Kidney tubule cell (primary cell): ENCODE results near the gene CCDC57.
"Not testable (repeated sequence)": the region's sequence is repeated elsewhere in the genome, so short reads cannot be mapped to it uniquely, and the experiment has no call there.

Source experiments
- DNase-seq: peaks from one replicate; pipeline ENCODE4 v3.0.0-alpha.2; 2018; ENCODE audit warnings: low spot score

Gene CCDC57

DNA sequence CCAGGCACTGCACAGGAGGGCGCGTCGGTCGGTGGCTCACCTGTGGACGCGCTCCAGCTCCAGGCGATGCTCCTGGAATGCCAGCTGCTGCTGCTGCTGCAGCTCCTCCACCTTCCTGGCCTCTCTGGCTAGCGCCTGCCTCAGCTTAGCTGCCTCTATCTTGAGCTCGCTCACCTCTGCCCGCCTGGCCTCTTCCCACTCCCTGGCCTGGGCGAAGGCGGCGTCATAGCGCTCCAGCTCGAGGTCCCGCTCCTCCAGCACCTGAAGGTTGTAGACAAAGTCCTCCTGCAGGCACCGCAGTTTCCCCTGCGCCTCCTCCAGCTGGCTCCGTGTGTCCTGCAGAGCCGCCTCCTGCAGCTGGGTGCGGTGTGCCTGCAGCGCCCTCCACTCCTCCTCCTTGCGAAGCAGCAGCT lies 11.1 kb downstream of the CCDC57 start:
- no peak for DNase-seq

DNA sequence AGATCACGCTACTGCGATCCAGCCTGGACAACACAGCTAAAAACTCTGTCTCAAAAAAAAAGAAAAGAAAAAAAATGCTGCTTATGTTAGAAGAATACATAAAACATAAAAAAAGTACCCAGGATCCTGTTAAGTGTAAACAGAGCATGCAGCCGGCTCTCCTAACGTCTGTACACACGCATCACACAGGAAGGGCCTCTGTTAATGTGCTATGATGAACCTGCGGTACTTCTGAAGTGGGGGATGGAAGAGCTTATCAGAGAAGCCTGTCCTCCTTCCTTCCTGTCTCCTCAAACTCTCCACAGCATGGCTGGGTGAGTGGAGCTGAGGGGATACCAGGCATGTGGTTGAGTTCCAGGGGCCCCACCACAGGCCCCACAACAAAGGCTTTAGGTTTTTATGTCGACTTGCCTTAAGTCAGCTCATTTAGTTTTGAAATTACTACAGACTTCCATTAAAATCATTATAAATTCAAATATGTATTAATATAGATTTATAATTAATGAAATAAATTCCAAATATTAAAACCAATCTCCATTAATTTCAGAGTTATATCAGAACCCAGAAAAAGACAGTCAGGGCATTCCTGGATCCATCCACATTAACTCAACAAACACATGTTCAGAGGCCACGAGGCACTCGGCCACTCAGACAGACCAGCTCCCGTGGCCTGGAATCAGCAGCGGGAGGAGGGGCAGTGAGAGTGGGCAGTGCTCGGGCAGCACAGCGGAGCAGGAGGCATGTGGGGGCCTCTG lies 11.7 kb downstream of the CCDC57 start:
- no peak for DNase-seq

DNA sequence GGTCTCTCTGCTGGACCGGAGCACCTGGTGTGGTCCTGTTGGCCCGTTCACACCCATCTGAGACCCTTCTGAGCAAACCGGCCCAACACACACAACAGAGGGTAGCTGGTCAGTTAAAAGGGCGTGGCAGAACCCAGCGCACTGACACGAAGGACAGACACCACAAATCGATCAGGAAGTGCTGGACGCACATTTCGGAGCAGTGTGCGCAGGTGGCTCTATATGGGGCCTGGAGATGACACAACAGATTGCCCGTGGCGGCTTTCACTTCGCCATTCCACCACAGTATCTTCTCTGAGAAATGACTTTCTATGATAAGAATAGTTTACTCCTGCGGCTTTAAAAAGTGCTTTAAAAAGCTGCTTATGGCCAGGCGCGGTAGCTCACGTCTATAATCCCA lies 12.5 kb downstream of the CCDC57 start:
- no peak for DNase-seq

GRCh38 chr17:82199496-82199895 lies 13.1 kb downstream of the CCDC57 start:
- no peak for DNase-seq

GRCh38 chr17:82198092-82198491 lies 14.6 kb downstream of the CCDC57 start:
- DNase-seq: no peak

GRCh38 chr17:82195675-82196672 lies 16.7 kb downstream of the CCDC57 start:
- no peak for DNase-seq

GRCh38 chr17:82194765-82195164 lies 17.9 kb downstream of the CCDC57 start:
- DNase-seq: no peak

DNA sequence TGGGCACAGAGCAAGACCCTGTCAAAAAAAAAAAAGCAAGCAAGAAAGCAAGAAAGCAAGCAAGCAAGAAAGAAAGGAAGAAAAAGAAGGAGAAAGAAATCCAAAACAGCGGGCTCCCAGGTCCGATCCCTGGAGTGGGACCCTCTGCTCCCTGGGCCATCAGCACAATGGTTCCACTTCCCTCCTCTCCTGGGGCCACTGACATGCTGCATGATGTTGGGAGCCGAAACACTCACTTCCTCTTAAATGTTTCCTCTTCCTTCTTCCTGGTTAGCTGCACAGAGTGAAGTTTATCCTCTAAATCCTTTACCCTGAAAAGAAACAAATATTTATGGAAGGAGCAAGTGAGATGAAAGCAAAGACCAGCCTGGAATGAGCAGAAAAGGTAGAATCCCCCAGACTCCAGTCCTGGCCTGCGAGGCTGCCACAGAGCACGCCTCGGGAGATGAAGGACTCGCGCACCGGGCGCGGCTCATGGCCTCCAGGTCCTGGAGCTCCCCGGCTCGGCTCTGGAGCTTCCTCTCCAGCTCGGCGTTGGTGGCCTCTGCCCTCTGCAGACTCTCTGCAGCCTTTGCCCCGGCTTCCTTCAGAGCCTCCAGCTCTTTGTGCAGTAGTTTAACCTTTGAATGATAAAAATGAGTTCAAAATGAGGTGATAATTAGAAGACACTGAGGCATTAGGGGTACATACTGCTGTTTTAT lies 19.0 kb downstream of the CCDC57 start:
- DNase-seq: no peak

GRCh38 chr17:82193050-82193449 lies 19.6 kb downstream of the CCDC57 start:
- DNase-seq: not testable (repeated sequence)

- no peak for DNase-seq
Observed at GRCh38 chr17:82188001-82188961, 24.4 kb downstream of the CCDC57 start.

GRCh38 chr17:82187500-82187899 lies 25.1 kb downstream of the CCDC57 start:
- no peak for DNase-seq

DNA sequence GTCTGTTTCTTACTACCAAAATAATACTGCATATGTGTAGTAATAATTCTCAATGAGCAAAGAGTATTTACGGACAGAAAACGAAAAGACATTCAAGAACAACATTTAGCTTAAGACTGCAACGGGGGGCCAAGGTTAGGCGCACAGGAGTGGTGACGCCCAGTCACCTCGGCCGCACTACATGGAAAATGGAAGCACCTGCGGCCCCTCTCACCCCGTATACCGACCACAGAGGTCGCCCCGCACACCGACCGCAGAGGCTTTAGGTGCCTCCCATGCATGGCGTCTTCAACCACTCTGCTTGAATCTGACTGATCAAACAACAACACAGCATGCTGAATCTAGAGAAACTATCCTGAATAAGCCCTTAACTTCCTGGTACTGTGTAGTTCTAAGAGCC lies 26.4 kb downstream of the CCDC57 start:
- no peak for DNase-seq

- no peak for DNase-seq
Observed at GRCh38 chr17:82184761-82185160, 27.9 kb downstream of the CCDC57 start.

GRCh38 chr17:82180776-82181528 lies 31.7 kb downstream of the CCDC57 start:
- no peak for DNase-seq

- no peak for DNase-seq
Observed at GRCh38 chr17:82179946-82180475, 32.6 kb downstream of the CCDC57 start.

GRCh38 chr17:82179412-82179811 lies 33.2 kb downstream of the CCDC57 start:
- no peak for DNase-seq

GRCh38 chr17:82178499-82179261 lies 34.0 kb downstream of the CCDC57 start:
- no peak for DNase-seq

- DNase-seq: no peak
Observed at GRCh38 chr17:82177761-82178498, 34.7 kb downstream of the CCDC57 start.

- DNase-seq: no peak
Observed at GRCh38 chr17:82177276-82177675, 35.4 kb downstream of the CCDC57 start.
